NCI-H1092 (cell line): ENCODE measurements around the gene RTN4R.

ENCODE experiments used
- DNase-seq: peaks from one replicate; lab custom pipeline; 2025; lab: John Stamatoyannopoulos, UW

The RTN4R gene

DNA sequence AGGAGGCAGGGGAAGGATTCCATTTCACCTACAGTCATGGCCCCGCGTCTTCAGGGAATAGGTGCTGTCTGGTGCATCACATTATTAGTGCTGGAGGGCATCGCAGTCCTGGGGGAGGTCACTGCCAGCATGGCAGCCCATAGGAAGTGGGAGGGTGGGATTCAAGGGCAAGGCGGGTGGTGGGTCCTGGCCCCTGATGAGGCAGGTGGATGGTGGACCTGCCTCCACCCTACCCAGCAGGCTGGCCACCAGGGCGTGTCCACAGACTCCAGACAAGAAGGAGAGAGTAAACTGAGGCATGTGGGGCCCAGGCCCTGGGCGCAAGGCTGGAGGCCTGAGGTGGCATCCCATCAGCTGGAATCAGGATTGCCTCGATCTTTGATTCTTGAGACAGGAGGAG lies 53.3 kb downstream of the RTN4R start:
- no peak for DNase-seq

DNA sequence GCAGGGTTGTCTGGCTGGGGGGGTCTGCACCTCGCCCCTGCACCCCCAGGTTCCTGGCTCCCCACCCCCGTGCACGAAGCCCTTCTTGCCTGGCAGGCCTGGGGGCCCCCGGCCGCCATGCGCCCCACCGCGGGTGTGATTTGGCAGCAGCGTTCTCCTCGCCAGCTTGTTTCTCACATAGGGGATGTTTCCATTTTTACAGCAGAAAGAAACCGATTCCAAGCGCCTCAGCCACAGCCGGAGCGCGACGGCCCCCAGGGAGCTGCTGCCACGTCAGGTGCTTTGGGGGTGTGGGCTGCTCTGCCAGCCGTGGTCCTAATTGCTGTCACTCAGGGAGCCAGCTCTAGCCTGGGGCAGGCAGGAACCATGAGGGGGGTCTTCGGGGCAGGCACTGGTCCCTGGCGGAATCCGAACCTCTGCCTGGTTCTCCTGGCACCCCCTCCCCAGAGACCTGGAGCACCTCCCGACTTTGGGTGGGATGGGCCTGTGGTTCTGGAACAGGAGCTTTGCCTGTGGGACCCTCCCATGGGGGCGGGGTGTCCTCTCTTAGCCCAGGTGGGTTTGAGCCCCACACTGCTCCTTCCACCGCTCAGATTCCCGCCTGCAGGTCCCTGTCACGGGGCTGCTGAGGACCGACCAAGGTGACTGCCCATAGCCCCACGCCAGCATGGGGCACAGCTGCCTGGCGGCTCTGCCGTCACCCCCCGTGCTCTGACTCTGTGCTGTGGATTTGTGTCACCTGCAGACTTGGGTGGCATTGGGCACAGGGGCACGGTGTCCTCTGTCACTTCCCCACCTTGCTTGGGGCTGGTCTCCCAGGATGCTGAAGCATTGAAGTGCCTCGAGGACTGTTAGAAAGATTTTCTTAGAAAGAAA lies 54.0 kb downstream of the RTN4R start:
- DNase-seq, result no peak

DNA sequence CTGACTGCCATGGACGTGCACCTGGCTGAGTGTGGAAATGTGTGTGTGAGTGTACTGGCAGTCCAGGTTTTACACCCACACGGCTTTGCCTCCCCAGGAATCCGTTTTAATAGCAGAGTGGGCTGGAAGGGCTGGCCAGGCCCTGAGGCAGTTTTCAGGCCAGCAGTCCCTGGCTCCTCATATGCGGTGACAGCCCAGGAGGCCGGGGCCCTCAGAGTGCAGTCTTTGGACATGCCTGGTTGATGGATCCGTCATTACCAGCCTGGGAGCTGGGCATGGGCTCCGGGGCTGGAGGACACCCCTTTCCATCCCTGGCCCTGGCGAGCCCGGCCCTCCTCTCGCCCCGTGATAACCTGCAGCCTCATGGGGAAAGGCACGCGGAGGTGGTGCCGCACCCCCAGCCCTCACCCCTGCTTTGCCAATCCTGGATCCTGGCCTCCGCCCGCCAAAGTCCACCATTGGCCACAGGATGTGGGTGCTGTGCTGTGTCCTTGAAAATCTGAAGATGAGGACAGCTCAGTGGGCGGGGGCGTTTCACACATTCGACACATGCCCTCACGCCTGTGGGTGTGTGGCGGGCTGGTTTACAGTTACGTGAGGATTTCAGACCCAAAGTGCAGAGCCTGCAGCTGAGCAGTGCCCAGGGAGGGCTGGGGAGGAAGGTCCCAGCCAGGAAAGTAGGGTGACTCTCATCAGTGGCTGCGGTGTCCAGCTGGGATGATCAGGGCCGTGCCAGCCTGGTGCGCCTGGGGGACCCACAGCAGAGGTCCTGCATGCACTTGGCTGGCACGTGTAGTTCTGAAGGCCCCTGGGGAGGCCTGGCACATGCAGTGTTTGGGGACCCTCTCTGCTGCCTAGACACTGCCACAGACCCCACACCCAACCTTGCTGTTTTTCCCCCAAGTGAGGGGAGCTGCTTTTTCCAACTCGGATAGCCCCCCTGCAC lies 55.1 kb downstream of the RTN4R start:
- no peak for DNase-seq

DNA sequence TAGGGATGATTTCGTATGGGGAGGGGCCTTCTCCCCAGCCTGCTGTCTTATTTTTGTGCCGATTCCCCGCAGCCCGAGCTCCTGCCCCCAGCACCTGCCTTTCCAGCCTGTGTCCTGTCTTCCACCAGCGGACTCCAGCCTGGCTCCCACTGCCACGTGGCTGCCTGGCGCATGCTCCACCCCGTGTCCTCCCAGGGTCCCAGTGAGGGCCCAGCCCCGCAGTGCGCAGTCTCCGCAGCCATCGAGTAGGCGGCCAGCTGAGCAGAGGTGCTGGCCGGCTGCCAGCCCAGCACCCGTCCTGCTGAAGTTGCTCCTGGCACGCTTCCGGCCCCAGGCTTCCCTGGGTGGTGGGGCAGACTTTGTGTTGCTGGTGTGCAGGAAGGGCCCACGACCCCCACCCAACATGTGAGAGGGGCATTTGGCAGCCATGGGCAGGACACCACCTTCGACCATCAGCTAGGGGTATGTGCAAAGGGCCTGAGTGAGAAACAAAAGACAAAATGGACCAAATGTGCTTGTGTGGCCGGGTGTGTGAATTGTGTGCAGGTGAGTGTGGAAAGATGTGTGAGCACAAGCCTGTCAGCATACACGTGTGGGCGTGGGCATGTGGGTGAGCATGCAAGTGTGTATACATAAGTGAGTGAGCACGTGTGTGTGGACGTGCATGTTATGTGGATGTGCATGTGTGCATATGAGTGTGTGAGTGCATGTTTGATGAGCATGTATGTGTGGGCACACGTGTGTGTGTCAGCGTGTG lies 55.9 kb downstream of the RTN4R start:
- peak; percentile 75 for DNase-seq

DNA sequence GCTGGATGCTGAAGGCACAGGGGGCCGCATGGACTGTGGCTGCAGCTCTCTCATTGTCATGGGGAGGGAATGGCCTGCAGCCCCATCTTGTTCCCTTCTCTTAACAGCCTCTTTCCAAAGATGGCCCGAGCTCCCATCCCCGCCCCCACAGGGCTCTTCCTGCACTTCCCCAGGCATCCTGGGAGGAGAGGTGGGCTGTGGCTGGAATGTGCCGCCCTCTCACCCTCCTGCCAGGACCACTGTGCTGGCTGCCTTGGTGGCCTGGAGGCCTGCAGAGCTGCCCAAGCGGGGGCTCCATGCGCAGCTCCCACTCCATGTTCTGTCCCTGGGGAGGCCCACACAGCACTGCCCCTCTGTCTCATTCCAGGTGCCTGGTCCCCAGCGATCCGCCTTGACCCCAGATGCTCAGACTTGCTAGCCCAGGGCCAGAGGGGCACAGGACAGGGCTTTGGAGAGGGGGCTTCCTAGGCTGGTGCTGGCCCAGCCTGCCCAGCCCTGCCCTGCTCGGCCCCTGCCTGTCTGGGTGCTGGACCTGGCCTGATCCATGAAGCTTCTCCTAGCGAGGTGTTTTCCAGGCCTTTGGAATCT lies 56.6 kb downstream of the RTN4R start:
- DNase-seq, result no peak

DNA sequence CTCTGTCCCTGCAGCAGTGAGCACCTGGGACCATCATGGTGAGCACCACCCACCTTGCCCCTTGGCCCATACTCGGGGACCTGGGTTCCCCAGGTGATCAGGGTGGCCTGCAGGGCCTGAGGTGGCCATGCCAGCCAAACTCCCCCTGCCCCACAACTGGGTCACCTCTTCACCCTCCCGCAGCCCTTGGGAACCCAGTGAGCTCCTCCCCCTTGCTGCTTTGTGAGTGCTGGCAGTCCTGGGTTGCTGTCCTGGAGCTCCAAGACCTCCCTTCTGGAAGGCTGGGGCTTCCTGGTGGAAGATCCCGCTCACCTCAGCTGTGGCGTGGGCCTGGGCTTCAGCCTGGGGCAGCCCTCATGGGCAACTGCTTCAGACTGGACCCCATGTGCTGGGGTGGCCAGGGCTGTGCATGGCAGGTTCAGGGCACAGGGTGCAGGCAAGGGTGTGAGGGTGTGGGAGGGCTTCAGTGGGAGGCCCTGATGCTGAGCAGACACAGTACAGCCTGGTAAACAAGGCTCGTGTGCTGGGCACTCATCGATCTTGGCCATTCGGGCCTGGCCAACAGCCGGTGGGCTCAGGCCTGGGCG lies 57.6 kb downstream of the RTN4R start:
- no peak for DNase-seq

DNA sequence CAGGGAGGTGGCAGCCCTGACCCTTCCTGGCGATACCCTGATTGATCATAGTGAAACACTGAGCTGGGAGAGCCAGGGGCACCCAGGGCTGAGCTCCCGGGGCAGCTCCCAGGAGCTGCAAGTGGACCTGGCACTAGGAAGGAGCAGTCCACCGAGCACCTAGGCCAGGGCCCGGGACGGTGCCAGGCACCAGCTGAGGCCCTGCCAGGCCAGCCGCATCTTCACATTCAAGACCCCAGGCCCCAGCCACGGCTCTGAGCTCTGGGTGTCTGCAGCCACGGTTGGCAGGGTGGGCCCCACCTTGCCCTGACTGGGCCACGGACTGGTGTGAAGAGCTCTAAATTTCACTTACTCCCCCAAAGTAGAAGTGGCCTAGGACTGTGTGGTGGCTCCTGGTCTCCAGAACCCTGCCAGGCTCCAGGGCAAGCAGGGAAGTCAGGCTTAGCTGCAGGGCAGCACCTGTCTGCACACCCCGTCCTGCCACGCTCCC lies 58.3 kb downstream of the RTN4R start:
- DNase-seq, result no peak

DNA sequence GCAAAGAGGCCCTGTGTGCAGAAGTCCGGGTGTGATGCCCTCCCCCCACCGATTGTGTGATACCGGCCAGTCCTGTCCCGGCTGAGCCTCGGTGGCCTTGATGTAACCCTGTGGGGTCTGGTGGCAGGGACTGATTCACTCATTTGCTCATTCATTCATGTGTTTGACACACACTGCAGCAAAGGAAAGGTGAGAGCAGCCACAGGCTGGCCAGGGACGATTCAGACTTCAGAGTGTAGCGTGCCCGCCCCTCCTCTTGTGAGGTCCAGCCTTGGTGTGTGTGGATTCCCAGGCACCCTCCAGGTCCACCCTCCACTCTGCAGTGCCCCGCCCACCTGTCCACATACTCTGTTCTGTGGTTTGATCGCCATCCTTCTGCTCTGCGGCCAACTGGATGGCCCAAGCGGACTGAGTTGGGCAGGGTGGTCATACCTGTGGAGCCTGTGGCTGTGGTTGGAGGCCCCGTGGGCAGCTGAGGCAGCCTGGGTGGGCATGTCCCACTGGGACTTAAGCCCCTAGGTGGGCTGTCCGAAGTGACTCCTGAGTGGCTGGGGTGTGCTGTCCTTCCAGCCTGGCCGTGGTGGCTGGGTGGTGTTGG lies 59.3 kb downstream of the RTN4R start:
- no peak for DNase-seq

DNA sequence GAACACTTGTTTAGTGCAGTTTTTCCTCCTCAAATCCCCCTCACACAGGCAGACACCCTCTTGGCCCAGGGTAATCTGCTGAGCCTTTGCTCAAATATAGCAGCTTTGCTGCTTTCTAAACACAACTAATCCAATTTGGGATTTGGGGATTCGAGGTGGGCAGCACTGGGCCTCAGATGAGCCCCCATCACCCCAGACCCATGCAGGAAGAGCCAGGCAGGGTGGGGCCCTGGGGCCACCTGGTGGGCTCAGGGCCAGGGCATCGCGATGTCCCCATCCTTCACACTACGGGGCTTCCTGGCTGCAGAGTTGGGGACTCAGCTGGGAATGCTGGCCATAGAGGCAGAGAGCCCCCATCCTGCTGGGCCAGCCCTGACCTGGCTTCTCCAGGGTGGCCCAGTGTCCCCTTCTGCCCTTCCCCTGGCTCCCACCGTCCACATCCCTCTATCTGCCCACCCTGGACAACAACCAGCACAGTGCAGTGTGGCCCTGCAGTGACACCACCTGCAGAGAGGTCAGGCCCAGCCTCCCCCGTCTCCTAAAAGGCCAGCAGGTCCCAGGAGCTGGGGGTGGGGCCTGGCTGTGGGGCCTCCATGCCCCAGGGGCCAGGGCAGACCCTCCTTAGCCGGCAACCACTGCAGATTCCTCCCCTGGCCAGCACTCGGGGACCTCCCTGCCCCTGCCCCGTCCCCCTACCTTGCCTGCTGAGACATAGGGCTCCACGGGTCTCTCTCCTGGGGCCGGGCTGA lies 60.7 kb downstream of the RTN4R start:
- no peak for DNase-seq

DNA sequence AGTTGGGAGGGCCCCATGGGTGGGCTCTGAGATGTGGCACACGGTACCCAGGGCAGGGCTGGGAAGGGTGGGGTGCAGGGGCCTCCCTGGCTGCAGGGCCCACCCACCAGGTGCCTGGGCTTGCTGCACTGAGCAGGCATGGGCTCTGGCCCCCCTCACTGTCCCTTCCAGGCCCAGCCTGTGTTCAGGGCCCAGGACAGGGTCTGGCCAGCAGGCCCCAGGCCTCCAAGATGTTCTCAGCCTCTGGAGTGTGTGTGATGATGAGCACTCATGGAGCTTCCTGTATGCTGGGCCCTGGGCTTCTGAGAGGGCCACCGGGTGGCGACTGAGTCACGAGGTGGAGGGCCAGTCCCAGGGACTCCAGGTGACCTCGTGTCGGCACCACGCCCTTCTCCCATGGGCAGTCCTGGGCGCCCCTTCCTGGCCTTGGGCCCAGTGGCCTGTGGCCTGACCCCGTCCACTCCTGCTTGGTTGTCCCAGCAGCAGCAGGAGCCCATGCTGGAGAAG lies 61.4 kb downstream of the RTN4R start:
- DNase-seq, result no peak

DNA sequence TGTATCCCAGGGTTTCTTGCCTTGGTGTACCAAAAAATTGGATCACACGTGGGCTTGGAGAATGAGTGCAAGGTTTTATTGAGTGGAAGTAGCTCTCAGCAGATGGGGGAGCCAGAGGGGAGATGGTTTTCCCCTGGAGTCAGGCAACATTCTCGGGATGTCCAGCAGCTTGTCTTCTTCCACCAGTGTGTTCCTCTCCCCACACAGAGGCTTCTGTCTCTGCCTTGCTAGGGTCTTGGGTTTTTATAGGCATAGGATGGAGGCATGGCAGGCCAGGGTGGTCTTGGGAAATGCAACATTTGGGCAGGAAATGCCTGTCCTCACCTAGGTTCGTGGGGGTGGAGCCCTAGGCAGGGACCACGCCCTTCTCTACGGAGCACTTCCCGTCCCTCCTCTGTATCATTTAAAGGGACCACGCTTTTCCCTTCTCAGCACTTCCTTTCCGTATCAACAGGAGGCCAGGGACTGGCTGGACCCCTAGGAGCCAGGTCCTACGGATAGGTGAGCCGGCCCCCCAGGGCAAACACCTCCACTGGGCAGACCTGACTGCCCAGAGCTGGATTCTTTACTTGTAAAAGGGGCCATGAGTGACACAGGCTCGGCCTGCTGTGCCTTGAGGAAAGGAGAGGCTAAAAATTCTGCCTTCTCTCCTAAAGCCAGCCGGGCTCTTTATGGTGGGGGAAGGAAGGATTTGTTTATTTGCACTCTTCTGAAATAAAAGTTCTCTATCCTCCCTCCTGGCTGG lies 62.0 kb downstream of the RTN4R start:
- DNase-seq, result no peak

DNA sequence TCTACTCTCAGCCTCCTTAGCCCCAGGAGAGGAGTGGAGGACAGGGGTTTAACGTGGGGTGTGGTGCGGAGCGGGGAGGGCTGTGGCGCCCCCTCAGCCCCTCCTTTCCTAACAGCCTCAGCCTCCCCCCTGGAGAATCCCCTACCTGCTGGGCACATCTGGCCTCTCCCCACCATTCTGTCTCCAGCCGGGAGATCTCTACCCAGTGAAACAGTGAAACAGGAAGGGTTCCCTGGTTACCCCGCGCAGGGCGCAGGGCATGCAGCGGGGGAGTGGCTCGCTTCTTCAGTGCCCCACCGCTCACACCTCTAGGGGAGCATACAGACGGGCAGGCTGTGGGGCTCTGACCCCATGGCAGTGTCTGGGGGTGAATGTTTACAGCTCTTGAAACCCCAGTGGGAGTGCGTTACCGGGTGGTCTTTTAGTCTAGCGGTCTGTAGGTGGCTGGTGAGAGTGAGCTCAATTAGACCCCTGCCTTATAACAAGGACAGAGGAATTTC lies 62.6 kb downstream of the RTN4R start:
- DNase-seq, result no peak

DNA sequence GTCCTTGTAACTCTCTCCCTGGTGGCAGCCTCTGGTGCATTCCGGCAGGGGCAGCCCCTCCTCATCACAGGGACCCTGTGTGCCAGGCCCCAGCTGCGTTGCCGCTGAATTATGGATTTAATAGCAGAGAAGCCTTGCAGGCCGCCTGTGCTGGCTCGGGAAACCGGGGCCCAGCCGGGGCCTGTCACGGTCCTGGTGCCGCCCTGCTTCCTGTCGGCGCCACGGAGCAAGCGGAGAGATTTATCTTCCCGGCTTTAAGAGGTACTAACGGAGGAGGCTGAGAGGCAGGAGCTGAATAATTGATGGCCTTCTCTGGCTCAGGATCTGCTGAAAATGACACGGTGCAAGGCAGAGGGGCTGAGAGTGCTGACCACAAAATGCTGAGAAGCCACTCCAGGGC lies 63.3 kb downstream of the RTN4R start:
- DNase-seq, result no peak

DNA sequence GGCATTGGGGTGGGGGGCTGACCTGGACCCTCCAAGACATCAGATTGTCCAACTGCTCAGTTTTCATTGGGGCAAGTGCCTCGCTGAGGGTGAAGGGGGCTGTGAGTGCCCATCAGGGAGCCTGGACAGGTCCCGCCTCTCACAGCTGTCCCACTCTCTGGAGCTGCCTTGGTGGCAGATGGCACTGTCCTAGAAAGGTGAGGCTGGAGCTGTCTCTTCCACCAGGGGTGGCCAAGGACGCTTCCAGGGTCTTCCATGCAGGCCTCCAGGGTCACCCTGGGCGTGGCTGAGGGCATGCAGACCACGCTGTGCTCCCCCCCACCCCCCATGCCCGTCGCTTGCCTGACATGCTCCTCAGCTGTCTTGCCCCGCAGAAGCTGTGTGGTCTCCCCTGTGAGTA lies 63.8 kb downstream of the RTN4R start:
- DNase-seq, result no peak

DNA sequence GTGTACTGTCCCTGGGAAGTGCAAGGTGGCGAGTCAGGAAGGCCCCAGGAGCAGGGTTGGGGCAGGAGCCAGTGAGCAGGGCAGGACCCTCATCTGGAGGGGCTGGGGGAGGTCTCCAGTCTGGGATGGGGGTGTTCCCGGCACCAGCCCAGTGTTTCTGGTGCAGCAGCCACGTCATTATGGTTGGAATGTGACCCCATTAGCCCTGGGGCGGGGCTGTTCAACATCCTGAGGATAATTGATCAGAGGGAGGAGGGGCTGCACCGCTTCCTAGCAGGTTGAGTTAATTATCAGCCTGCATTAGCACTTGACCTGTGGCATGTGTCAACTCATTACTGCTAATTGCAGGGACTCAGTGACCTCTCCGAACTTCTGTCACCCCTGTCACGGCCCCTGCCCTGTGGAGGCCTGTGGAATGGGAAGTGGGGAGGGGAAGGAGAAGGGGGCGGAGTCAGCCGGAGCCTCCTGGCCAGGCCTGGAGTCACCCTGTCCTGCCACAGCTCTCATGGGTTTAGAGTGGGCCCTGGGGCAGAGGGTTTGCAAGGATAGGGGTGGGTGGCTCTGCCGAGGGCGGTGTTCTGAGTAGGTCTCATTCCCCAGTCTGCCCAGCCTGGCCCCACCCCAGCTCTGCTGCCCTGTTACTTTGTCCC lies 64.4 kb downstream of the RTN4R start:
- no peak for DNase-seq

DNA sequence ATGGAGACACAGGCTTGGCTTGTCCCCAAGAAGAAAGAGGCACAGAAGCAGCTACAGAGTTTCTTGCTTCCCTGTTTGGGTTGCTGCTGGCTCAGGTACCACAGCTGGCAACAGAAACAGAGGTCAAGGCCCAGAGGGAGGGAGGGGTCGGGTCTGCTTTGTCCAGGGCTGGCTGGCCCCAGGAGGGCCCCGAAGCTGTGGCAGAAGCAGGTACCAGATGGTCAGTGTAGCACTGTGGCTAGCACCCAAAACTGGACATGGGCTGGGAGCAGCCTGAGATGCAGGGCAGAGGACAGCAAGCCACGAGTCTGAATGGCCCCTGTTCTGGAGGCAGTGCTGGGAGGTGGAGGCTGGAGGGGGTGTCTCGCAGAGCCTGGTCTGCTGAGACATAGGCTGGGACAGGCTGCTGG lies 65.0 kb downstream of the RTN4R start:
- no peak for DNase-seq

DNA sequence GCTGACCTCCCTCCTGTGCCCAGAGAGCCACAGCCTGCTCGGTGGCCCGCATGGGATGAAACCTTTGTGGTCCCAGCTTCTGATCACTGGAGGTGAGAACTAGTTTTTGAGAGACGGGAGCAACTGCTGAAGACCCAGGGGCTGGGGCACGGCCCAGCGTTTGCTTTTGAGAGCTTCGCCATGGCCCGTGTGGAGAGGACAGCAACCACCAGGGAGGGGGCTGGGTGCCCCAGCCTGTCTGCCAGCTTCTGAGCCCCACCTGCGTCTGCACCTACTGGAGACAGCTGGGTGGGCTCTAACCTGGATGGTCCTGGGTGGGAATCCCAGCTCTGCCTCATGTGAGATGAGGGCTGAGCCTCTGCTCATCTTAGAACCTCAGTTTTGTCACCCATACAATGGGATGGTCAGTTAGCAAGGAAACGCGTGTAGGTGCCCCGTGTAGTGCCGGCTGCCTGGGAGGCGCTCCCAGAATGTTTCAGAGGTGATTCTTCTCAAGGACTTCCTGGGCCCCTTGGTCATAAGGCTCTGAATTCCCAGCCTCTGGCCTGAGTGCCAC lies 66.2 kb downstream of the RTN4R start:
- no peak for DNase-seq

DNA sequence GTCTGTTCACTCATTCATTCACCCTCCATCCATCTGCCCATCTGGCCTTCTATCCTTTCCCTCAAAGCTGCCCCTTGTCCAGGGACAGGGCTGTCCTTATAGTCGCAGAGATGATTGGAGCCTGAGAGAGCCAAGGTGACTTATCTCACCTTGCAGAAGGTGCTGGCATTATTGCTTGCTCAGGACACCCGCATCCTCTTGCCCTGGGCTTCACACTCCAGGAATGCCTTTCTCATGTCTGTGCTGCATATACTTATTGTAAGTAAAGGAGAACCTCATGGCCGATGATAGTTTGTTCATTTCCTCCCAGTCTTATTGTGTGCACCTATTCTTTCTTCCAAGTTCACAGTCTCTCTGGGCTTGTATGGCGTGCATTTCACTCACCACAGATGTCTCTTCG lies 68.2 kb downstream of the RTN4R start:
- DNase-seq, result no peak
